HepG2 (cell line): Measurements from ENCODE around the gene TNKS1BP1. TPM values are rescaled to one million over a fixed set of nuclear protein-coding genes. Genes with fewer than 3 reads are reported as not detected.

ENCODE experiments used
- AFF4 ChIP-seq: sonication (generic); formaldehyde crosslinking; IDR thresholded peaks from 2 replicates; pipeline ENCODE4 v1.4.0; 2020; ENCODE audit warnings: missing genetic modification reagents
- ASH2L ChIP-seq: fragments of 300-600, 200-600 bp; sonication (generic); IDR thresholded peaks from 2 replicates; pipeline ENCODE4 v1.7.0; 2017; ENCODE audit warnings: low read depth, mild to moderate bottlenecking, moderate library complexity, mixed read lengths, low read length; ENCODE audit not compliant: insufficient read length
- HBP1 ChIP-seq: IDR thresholded peaks from 2 replicates; pipeline ENCODE4 v1.6.1; 2016; ENCODE audit warnings: low read depth, control low read depth
- HNRNPLL ChIP-seq: fragments of 200-400 bp; formaldehyde crosslinking; IDR thresholded peaks from 2 replicates; pipeline ENCODE4 v1.6.1; 2017; ENCODE audit warnings: mild to moderate bottlenecking, low read depth, low read length; ENCODE audit not compliant: poor library complexity, severe bottlenecking
- NCOA2 ChIP-seq: sonication (generic); formaldehyde crosslinking; IDR thresholded peaks from 2 replicates; pipeline ENCODE4 v1.8.0; 2022; ENCODE audit warnings: inconsistent platforms
- NFE2L2 ChIP-seq: fragments of 150-350 bp; IDR thresholded peaks from 2 replicates; pipeline ENCODE4 v1.6.1; 2014; ENCODE audit warnings: low read length
- PITX1 ChIP-seq: sonication (generic); formaldehyde crosslinking; IDR thresholded peaks from 2 replicates; pipeline ENCODE4 v1.5.1; 2020; ENCODE audit warnings: mild to moderate bottlenecking, missing genetic modification reagents
- POLR2A ChIP-seq, 2 experiments: IDR thresholded peaks; 2 replicates each; pipeline ENCODE4 v1.6.1; 2011; ENCODE audit warnings: low read depth in 2 of 2, low read length in 2 of 2, mild to moderate bottlenecking in 1 of 2, moderate library complexity in 1 of 2; ENCODE audit not compliant: insufficient read depth in 1 of 2
- RNF219 ChIP-seq: sonication (generic); formaldehyde crosslinking; IDR thresholded peaks from 2 replicates; pipeline ENCODE4 v1.5.0; 2020; ENCODE audit warnings: mild to moderate bottlenecking, missing genetic modification reagents
- SAFB2 ChIP-seq: sonication (generic); formaldehyde crosslinking; IDR thresholded peaks from 2 replicates; pipeline ENCODE4 v1.5.1; 2020; ENCODE audit warnings: missing genetic modification reagents, low read depth, mild to moderate bottlenecking, borderline replicate concordance
- SP5 ChIP-seq: IDR thresholded peaks from 2 replicates; pipeline ENCODE4 v1.6.1; 2016; ENCODE audit warnings: low read depth, borderline replicate concordance
- TCF7 ChIP-seq: sonication (generic); IDR thresholded peaks from 2 replicates; pipeline ENCODE4 v1.6.1; 2016; ENCODE audit warnings: antibody characterized with exemption, low read depth
- U2AF1 ChIP-seq: fragments of 200-400 bp; formaldehyde crosslinking; optimal IDR thresholded peaks from 2 replicates; pipeline ENCODE3; 2017; ENCODE audit warnings: mild to moderate bottlenecking, low read depth, low read length
- ZBTB25 ChIP-seq: IDR thresholded peaks from 2 replicates; pipeline ENCODE4 v1.6.1; 2018; ENCODE audit warnings: missing genetic modification reagents
- ZBTB38 ChIP-seq: sonication (generic); formaldehyde crosslinking; IDR thresholded peaks from 2 replicates; pipeline ENCODE4 v1.5.1; 2020; ENCODE audit warnings: mild to moderate bottlenecking, missing genetic modification reagents
- ZGPAT ChIP-seq: IDR thresholded peaks from 2 replicates; pipeline ENCODE4 v1.6.1; 2016; ENCODE audit warnings: mild to moderate bottlenecking
- ZNF468 ChIP-seq: sonication (generic); formaldehyde crosslinking; IDR thresholded peaks from 2 replicates; pipeline ENCODE4 v1.8.0; 2022; ENCODE audit warnings: mild to moderate bottlenecking, moderate library complexity, missing genetic modification reagents
- polyA plus RNA-seq, 8 experiments: library from polyadenylated mRNA; depleted of rRNA in 3 of 8; stranded (reverse) in 7 of 8; unstranded in 1 of 8; fragments of >200 nt; fragmentation: Illumina TruSeq in 4 of 8; extraction: Trizol in 4 of 8; gene quantifications; 2 replicates each; pipeline versions ENCODE4 v1.2.1 to v1.2.3, GENCODE V29; 2011 to 2016; ENCODE audit warnings: low read depth in 4 of 8, missing spikeins in 1 of 8, mixed read lengths in 1 of 8; ENCODE audit not compliant: insufficient read depth in 1 of 8
- total RNA-seq, 5 experiments: library from RNA; depleted of rRNA; stranded (reverse); fragments of >200 nt; fragmentation: Illumina TruSeq; extraction: Trizol; gene quantifications; 2 replicates each; pipeline ENCODE4 v1.2.3, GENCODE V29; 2016; ENCODE audit warnings: low read depth in 1 of 5

Gene TNKS1BP1
- total and polyA plus RNA-seq, 2 of the 13 experiments (the other 11 are each of a cell fraction or from before 2014, with no cell fraction given) = 13.7 to 15.0 TPM

- TF ChIP-seq U2AF1 = peak; percentile 30
- no peak for TF ChIP-seq ZNF468 (CRISPR knock-in tag)
- TF ChIP-seq HBP1 (CRISPR knock-in tag) = no peak
- TF ChIP-seq SP5 (CRISPR knock-in tag) = peak; percentile 76; the same call in 1 of the 2 replicates
- TF ChIP-seq SAFB2 (CRISPR knock-in tag) = 0 out of 2 replicates have a peak, but pooled peaks have one; percentile 34
- 0 out of 2 replicates have a peak, but pooled peaks have one; percentile 8 for TF ChIP-seq PITX1
- TF ChIP-seq TCF7 = no peak
- TF ChIP-seq AFF4 = no peak
- TF ChIP-seq POLR2A (IDR thresholded peaks at IDR 0.05; ENCODE audit: insufficient read depth in 1 of 2, low read depth in 2 of 2, low read length in 2 of 2) = peak in 1 of 2 experiments; percentile 39; a peak in 3 of 4 replicates
- 0 out of 2 replicates have a peak, but pooled peaks have one; percentile 23 for TF ChIP-seq ZBTB38 (CRISPR knock-in tag)
- 0 out of 2 replicates have a peak, but pooled peaks have one; percentile 7 for TF ChIP-seq ZBTB25 (CRISPR knock-in tag)
- peak; percentile 29; the same call in 1 of the 2 replicates for TF ChIP-seq NCOA2 (CRISPR knock-in tag)
- no peak for TF ChIP-seq RNF219
- no peak for TF ChIP-seq NFE2L2
- peak; percentile 59; the same call in 1 of the 2 replicates for TF ChIP-seq ZGPAT
- TF ChIP-seq HNRNPLL = peak; percentile 34
- peak; percentile 25 for TF ChIP-seq ASH2L
Observed at GRCh38 chr11:57311109-57311936, 13.4 kb downstream of the TNKS1BP1 start (continued).
